ENCODE results near the gene ZNF236. TPM values are rescaled to one million over a fixed set of nuclear protein-coding genes. Genes with fewer than 3 reads are reported as not detected.

ZNF236 gene
- total RNA-seq, 1 donor from 2014 or later: 17.2 TPM

DNA sequence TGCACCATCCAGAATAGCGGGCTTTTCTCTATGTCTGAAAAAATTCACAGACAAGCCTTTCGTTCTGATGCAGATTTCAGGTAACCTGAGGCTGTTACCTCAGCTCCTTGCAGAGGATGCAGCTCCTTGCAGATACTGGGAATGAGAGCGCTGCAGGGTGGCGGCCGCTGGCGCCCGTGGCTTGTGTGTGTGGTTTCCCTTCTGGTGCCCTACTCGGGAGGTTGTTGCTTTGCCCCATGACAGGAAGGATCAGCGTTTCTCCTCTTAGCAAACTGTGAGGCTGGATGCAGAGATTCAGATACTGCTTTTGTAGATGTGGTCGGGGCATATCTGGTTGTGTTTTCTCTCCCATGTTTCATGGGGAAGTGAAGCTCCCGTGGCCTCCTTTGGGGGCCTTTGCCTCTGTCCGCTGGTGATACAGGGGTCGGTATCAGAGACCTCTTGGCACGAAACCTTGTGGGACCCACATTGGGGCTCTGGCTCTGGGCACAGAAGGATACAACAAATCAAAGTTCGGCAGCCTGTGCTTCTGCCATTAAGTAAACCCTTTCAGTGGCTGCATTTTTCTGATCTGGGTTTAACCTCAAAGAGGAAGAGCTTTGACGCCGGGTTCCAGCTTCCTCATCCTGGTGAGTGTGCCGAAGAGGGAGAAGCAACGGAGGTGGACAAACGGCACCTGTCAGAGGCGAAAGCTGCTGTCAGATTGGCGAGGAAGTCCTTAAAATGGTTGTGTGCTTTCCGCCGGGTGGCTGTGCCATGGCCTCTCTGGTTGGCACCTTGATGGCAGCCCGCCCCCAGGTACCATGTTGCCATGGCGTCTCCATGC, 182.4 kb downstream of the ZNF236 start:
- peaks cover 0 to 12% (median 2%) of the 10 kb centered on the region in 3 donors for H3K36me3 ChIP-seq (ENCODE audit: control insufficient read depth in 3 of 3, insufficient read depth in 3 of 3, low read length in 3 of 3)
- H3K4me1 ChIP-seq (ENCODE audit: control insufficient read depth in 3 of 3, insufficient read depth in 3 of 3, low read length in 3 of 3): peaks cover 6 to 38% (median 9%) of the 10 kb centered on the region in 3 donors
- no peak overlapping the region for H3K27ac ChIP-seq (ENCODE audit: low read depth, low read length)
- H3K9ac ChIP-seq (ENCODE audit: low read depth in 1 of 3, low read length in 3 of 3): no peak overlapping the region
- no peaks in the 10 kb centered on the region for H3K27me3 ChIP-seq (ENCODE audit: control insufficient read depth in 3 of 3, insufficient read depth in 3 of 3, low read length in 3 of 3)
- no peaks in the 10 kb centered on the region for H3K9me3 ChIP-seq (ENCODE audit: control insufficient read depth in 3 of 3, low read length in 3 of 3)
- H3K4me3 ChIP-seq (ENCODE audit: low read length in 3 of 3): no peak overlapping the region

DNA sequence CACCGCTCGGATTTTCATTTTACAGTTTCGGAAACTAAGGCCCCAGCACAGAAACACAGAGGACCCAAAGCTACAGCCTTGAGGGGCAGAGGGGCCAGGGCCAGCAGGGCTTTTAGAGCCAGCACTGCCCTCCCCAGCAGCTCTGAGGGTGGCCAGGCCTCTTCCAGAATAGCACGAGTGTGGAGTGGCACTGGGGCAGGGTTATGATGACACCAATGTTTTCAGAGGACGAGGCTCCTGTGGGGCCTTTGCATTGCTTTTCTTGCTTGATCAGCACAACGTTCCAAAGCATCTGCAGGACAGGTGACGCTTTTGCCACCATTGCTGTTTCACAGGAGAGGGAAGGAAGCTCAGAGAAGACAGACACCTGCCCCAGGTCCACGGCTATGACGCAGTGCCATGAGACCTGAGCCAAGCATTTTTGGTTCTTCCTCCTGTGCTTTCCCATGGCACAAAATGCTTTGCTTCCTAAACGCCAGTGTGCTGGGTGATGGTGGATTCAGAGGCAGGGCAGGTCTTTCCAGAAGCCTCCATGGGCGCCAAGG, 183.4 kb downstream of the ZNF236 start:
- H3K4me1 ChIP-seq (ENCODE audit: control insufficient read depth in 3 of 3, insufficient read depth in 3 of 3, low read length in 3 of 3): peaks cover 6 to 38% (median 9%) of the 10 kb centered on the region in 3 donors
- H3K27ac ChIP-seq (ENCODE audit: low read depth, low read length): no peak overlapping the region
- H3K9ac ChIP-seq (ENCODE audit: low read depth in 1 of 3, low read length in 3 of 3): no peak overlapping the region

DNA sequence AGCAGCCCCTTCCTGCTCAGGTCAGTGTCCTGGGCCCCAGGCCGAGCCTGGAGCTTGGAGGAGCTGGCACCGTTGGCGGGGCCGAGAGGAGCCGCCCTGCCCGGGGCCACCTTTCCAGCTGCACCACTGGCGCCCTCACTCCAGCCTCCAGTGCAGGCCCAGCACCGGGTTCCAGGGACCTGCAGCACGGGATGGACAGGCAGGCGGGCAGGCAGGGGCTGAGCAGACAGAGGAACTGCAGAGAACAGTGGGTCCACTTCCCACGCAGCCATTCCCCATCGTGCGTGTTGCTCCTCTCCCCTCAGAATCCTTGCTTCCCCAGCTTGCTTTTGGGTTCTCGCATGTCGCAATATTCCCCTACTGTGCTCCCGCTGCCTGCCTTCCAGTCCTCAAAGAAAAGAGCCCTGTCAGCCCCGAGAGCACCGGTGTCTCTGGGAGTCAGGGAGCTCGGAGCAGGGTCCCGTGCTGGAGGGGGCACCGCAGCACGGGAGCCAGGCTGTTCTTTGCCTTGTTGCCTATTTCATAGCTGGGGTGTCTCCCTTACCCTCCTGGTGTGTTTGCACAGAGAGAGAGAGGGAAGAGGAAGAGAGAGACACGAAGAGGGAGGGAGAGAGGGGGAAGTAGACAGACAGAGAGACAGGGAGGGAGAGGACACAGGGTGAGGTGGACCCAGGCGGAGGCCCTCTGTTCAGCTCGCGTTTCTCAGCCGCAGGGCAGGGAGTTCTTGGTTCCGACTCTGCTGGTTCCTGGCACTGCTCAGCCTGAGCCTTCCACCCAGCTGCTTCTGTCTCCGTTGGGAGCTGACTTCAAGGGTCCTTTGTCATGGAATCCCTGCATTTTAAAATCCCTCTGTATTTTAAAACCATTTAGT, 184.2 kb downstream of the ZNF236 start:
- Histone ChIP-seq H3K27ac (ENCODE audit: low read depth, low read length) (peak overlapping the region; percentile 38), H3K4me1 (ENCODE audit: control insufficient read depth in 3 of 3, insufficient read depth in 3 of 3, low read length in 3 of 3) (peaks cover 6 to 38% (median 9%) of the 10 kb centered on the region in 3 donors), H3K9me3 (ENCODE audit: control insufficient read depth in 3 of 3, low read length in 3 of 3) (no peaks in the 10 kb centered on the region), H3K9ac (ENCODE audit: low read depth in 1 of 3, low read length in 3 of 3) (no peak overlapping the region), H3K27me3 (ENCODE audit: control insufficient read depth in 3 of 3, insufficient read depth in 3 of 3, low read length in 3 of 3) (no peaks in the 10 kb centered on the region), H3K4me3 (ENCODE audit: low read length in 3 of 3) (no peak overlapping the region), H3K36me3 (ENCODE audit: control insufficient read depth in 3 of 3, insufficient read depth in 3 of 3, low read length in 3 of 3) (peaks cover 0 to 12% (median 4%) of the 10 kb centered on the region in 3 donors)

More for the DNA sequence above, 183.4 kb downstream of the ZNF236 start:
- Histone ChIP-seq H3K4me3 (ENCODE audit: low read length in 3 of 3) (no peak overlapping the region), H3K27me3 (ENCODE audit: control insufficient read depth in 3 of 3, insufficient read depth in 3 of 3, low read length in 3 of 3) (no peaks in the 10 kb centered on the region), H3K9me3 (ENCODE audit: control insufficient read depth in 3 of 3, low read length in 3 of 3) (no peaks in the 10 kb centered on the region), H3K36me3 (ENCODE audit: control insufficient read depth in 3 of 3, insufficient read depth in 3 of 3, low read length in 3 of 3) (peaks cover 0 to 12% (median 2%) of the 10 kb centered on the region in 3 donors)

DNA sequence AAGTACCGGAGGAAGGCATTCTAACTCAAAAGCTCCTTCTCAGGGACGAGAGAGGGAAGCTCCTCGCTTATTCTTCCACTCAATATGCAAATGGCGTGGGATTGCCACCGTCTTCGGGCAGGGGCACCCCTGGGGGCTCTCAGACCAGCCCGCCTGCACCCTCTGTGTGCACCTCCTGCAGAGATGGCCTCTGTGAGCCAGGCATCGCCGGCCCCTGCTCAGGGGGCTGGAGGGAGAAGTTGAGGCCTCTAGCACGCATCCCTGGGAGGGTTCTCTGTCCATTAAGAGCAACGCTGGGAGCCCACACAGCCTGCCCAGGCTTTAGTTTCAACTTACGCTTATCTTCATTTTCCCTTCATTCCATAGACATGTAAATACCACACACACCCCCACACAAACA, 184.9 kb downstream of the ZNF236 start:
- Histone ChIP-seq H3K4me1 (ENCODE audit: control insufficient read depth in 3 of 3, insufficient read depth in 3 of 3, low read length in 3 of 3) (peaks cover 6 to 35% (median 7%) of the 10 kb centered on the region in 3 donors), H3K9ac (ENCODE audit: low read depth in 1 of 3, low read length in 3 of 3) (no peak overlapping the region), H3K27ac (ENCODE audit: low read depth, low read length) (peak overlapping the region; percentile 38)

DNA sequence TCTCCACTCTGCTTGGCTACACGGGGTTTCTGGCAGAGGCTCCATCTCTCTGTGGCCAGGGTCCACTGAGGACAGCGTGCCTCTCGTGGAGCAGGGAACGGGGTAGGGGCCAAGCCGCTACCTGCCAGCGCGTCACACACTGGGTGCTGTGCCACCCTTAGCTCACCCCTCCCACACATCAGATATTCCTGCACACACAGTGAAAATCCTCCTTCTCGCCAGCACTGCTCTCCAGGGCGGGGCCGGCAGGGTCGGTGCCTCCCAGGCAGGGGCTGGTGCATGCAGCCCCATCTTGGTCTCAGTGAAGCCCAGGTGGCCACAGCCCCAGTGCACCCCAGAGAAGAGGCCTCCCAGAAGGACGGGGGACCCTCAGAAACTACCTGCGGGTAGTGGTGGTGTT, 185.6 kb downstream of the ZNF236 start:
- no peak overlapping the region for H3K4me3 ChIP-seq (ENCODE audit: low read length in 3 of 3)
- H3K27me3 ChIP-seq (ENCODE audit: control insufficient read depth in 3 of 3, insufficient read depth in 3 of 3, low read length in 3 of 3): no peaks in the 10 kb centered on the region
- no peaks in the 10 kb centered on the region for H3K9me3 ChIP-seq (ENCODE audit: control insufficient read depth in 3 of 3, low read length in 3 of 3)
- H3K9ac ChIP-seq (ENCODE audit: low read depth in 1 of 3, low read length in 3 of 3): no peak overlapping the region
- H3K4me1 ChIP-seq (ENCODE audit: control insufficient read depth in 3 of 3, insufficient read depth in 3 of 3, low read length in 3 of 3): peaks cover 6 to 37% (median 8%) of the 10 kb centered on the region in 3 donors
- no peak overlapping the region for H3K27ac ChIP-seq (ENCODE audit: low read depth, low read length)
- peaks cover 0 to 12% (median 4%) of the 10 kb centered on the region in 3 donors for H3K36me3 ChIP-seq (ENCODE audit: control insufficient read depth in 3 of 3, insufficient read depth in 3 of 3, low read length in 3 of 3)

More for the DNA sequence above, 184.9 kb downstream of the ZNF236 start:
- Histone ChIP-seq H3K4me3 (ENCODE audit: low read length in 3 of 3) (no peak overlapping the region), H3K36me3 (ENCODE audit: control insufficient read depth in 3 of 3, insufficient read depth in 3 of 3, low read length in 3 of 3) (peaks cover 0 to 12% (median 4%) of the 10 kb centered on the region in 3 donors), H3K27me3 (ENCODE audit: control insufficient read depth in 3 of 3, insufficient read depth in 3 of 3, low read length in 3 of 3) (no peaks in the 10 kb centered on the region), H3K9me3 (ENCODE audit: control insufficient read depth in 3 of 3, low read length in 3 of 3) (no peaks in the 10 kb centered on the region)

DNA sequence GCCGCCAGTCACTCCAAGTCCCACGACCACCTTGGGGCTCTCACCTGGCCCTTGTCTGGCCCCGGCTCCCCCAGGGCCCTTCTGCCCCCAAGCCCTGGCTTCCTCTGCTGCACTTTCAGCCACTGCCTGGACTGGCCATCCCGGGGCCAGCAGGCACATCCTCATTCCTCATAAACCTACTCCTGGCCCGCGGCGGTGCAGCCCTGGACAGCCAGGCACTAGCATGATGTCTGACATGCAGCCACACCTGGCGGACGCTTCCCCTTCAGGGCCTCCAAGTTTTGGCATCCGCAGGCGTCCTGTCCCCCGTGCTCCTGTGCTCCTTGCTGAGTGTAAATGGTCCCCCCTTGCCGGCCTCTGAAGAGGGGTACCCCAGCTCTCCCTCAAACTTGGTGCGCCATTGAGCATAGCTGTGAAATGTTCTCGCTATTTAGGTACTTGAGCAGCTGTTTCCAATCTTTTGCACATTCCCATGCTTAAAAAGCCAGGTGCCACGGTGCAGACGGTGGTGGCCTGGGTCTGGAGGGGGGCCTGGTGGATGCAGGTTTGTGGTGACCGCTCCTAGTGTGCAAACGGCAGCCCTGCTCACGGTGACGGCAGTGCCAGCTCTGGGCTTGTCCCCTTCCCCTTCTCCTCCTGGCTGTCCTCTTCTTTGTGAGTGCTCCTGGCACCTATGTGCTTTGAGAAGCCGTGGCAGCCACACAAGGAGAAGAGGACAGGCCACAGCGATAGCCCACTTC, 186.4 kb downstream of the ZNF236 start:
- Histone ChIP-seq H3K27ac (ENCODE audit: low read depth, low read length) (no peak overlapping the region), H3K27me3 (ENCODE audit: control insufficient read depth in 3 of 3, insufficient read depth in 3 of 3, low read length in 3 of 3) (no peaks in the 10 kb centered on the region), H3K9ac (ENCODE audit: low read depth in 1 of 3, low read length in 3 of 3) (no peak overlapping the region), H3K9me3 (ENCODE audit: control insufficient read depth in 3 of 3, low read length in 3 of 3) (no peaks in the 10 kb centered on the region), H3K4me1 (ENCODE audit: control insufficient read depth in 3 of 3, insufficient read depth in 3 of 3, low read length in 3 of 3) (peaks cover 13 to 44% (median 15%) of the 10 kb centered on the region in 3 donors), H3K36me3 (ENCODE audit: control insufficient read depth in 3 of 3, insufficient read depth in 3 of 3, low read length in 3 of 3) (peaks cover 0 to 12% (median 4%) of the 10 kb centered on the region in 3 donors), H3K4me3 (ENCODE audit: low read length in 3 of 3) (no peak overlapping the region)

DNA sequence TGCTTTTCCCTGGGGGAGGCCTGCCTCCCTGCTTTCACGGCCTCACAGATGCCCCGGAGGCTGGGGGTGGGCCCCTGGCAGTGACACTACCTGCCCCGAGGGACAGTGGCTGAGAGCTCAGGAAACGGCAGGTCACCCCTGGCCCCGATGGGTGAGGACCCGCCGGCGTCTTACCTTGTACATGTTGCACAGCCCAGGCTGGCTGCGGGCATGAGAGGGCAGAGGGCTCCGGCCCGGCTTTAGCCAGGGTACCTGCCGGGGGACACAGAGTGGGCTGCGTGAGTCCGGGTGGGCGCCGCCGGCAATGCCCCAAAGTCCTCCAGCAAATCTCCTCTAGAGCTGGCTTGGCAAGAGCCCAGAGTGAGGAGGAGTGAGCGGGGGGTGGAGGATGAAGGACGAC, 187.3 kb downstream of the ZNF236 start:
- H3K9ac ChIP-seq (ENCODE audit: low read depth in 1 of 3, low read length in 3 of 3): no peak overlapping the region

DNA sequence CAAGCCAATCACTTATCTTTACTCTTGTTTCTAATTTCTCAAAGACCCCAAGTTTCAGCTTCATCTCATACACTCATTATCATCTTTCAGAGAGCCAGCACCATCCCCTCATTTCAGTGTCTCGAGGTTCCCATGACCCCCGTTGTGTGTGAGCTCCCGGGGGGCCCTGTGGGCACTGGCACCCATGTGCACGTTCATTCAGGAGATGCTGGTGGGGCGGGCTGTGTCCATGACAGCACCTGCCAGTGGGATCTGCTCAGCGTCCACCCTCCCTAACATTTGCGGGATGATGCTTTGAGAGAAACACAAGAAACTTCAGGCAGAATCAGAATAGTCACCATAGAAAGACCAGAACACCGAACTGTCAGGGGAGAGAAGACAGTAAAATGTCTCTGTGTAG, 189.8 kb downstream of the ZNF236 start:
- Histone ChIP-seq H3K36me3 (ENCODE audit: control insufficient read depth in 3 of 3, insufficient read depth in 3 of 3, low read length in 3 of 3) (peaks cover 7 to 11% (median 9%) of the 10 kb centered on the region in 3 donors), H3K27me3 (ENCODE audit: control insufficient read depth in 3 of 3, insufficient read depth in 3 of 3, low read length in 3 of 3) (no peaks in the 10 kb centered on the region), H3K9ac (ENCODE audit: low read depth in 1 of 3, low read length in 3 of 3) (no peak overlapping the region), H3K9me3 (ENCODE audit: control insufficient read depth in 3 of 3, low read length in 3 of 3) (no peaks in the 10 kb centered on the region), H3K4me3 (ENCODE audit: low read length in 3 of 3) (no peak overlapping the region), H3K27ac (ENCODE audit: low read depth, low read length) (no peak overlapping the region), H3K4me1 (ENCODE audit: control insufficient read depth in 3 of 3, insufficient read depth in 3 of 3, low read length in 3 of 3) (peaks cover 19 to 34% (median 24%) of the 10 kb centered on the region in 3 donors)

More for the DNA sequence above, 187.3 kb downstream of the ZNF236 start:
- Histone ChIP-seq H3K9me3 (ENCODE audit: control insufficient read depth in 3 of 3, low read length in 3 of 3) (no peaks in the 10 kb centered on the region), H3K36me3 (ENCODE audit: control insufficient read depth in 3 of 3, insufficient read depth in 3 of 3, low read length in 3 of 3) (peaks cover 0 to 10% (median 4%) of the 10 kb centered on the region in 3 donors), H3K27ac (ENCODE audit: low read depth, low read length) (no peak overlapping the region), H3K4me1 (ENCODE audit: control insufficient read depth in 3 of 3, insufficient read depth in 3 of 3, low read length in 3 of 3) (peaks cover 22 to 53% (median 24%) of the 10 kb centered on the region in 3 donors), H3K4me3 (ENCODE audit: low read length in 3 of 3) (no peak overlapping the region), H3K27me3 (ENCODE audit: control insufficient read depth in 3 of 3, insufficient read depth in 3 of 3, low read length in 3 of 3) (no peaks in the 10 kb centered on the region)

DNA sequence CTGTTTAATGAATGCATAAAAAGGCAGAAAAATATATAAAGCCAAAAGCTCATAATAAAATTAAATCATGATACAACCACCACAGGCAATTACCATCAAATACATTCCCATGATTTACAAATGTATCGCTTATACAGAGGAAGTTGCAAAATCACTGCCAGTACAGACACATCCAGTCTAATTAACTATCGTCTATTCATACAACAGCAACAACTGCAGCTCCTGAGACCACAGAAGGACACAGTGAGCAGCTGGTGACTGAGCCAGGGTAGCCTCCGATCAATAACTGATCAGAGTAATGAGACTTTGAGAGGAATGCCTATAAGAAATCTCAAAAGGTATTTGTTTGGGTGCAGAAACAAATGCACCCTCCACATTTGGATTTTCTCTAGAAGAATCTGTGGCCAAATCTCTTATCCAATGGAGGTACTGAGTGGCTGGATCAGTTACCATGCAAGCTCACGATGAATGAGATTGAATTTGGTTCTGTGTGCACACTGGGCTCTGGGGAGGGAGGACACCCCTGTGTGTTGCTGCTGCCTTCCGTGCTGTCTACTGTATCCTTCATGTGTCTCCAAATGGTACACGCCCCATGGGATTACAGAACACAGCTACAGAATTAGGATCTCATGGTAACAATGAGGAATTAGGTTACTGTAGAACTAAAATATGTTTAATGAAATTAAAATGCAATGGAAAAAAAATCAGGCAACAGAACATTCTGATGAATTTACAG, 190.6 kb downstream of the ZNF236 start:
- peak overlapping the region; percentile 87 for H3K27ac ChIP-seq (ENCODE audit: low read depth, low read length)
- no peaks in the 10 kb centered on the region for H3K9me3 ChIP-seq (ENCODE audit: control insufficient read depth in 3 of 3, low read length in 3 of 3)
- H3K27me3 ChIP-seq (ENCODE audit: control insufficient read depth in 3 of 3, insufficient read depth in 3 of 3, low read length in 3 of 3): no peaks in the 10 kb centered on the region
- H3K36me3 ChIP-seq (ENCODE audit: control insufficient read depth in 3 of 3, insufficient read depth in 3 of 3, low read length in 3 of 3): peaks cover 7 to 12% (median 9%) of the 10 kb centered on the region in 3 donors
- H3K9ac ChIP-seq (ENCODE audit: low read depth in 1 of 3, low read length in 3 of 3): peak overlapping the region in 2 of 3 donors; percentile 24 to 80
- peaks cover 16 to 25% (median 22%) of the 10 kb centered on the region in 3 donors for H3K4me1 ChIP-seq (ENCODE audit: control insufficient read depth in 3 of 3, insufficient read depth in 3 of 3, low read length in 3 of 3)
- H3K4me3 ChIP-seq (ENCODE audit: low read length in 3 of 3): no peak overlapping the region

Data from skeletal muscle tissue (tissue), 4 donors.